HCT116 (cell line): ENCODE data around the gene ZDHHC3. TPM values are rescaled to one million over a fixed set of nuclear protein-coding genes. Genes with fewer than 3 reads are reported as not detected.

Experiments used
- ATAC-seq: fragments of 200-7000 bp; cut with Tn5 transposase; 2 replicates; pipeline ENCODE4 v1.9.1; 2020; ENCODE audit warnings: mild to moderate bottlenecking, moderate library complexity
- BruUV-seq: library from RNA; stranded (reverse); fragments of 400-500 nt; replicated peaks from 2 replicates; lab custom pipeline; 2021; lab: Mats Ljungman, UMichigan
- CTCF ChIA-PET: fragments of 300-600 bp; sonication (Branson Sonifier 250); formaldehyde crosslinking; loops from one replicate; lab custom pipeline; 2021; ENCODE audit warnings: antibody characterized with exemption; lab: Charles Lee
- POLR2A ChIA-PET: fragments of 300-600, 350-600 bp; sonication (Branson Sonifier 250); formaldehyde crosslinking; loops from one replicate; lab custom pipeline; 2021; ENCODE audit warnings: antibody characterized with exemption; lab: Charles Lee
- RAD21 ChIA-PET, 2 experiments: fragments of 300-600 bp; sonication (Branson Sonifier 250); formaldehyde crosslinking; loops; one replicate each; lab custom pipeline; 2023; ENCODE audit warnings: low total read pairs in 2 of 2; ENCODE audit not compliant: uncharacterized antibody in 2 of 2, unreplicated experiment in 2 of 2, low non-redundant PET in 1 of 2; lab: Charles Lee
- DNase-seq: peaks from one replicate; pipeline ENCODE4 v3.0.0-alpha.2; 2010; ENCODE audit warnings: low read depth, low spot score
- H2AFZ ChIP-seq: fragments of 200-600 bp; shearing (Covaris generic), sonication (generic); 2 replicates; pipeline ENCODE4 v1.6.1; 2017; ENCODE audit warnings: low read depth, mixed run types, mixed read lengths, antibody characterized with exemption, low read length; ENCODE audit not compliant: poor library complexity, severe bottlenecking
- H3K27ac ChIP-seq: 2 replicates; pipeline ENCODE4 v1.5.1; 2012; ENCODE audit warnings: low read depth, low read length
- H3K27me3 ChIP-seq: fragments of 200-600 bp; sonication (generic); 2 replicates; pipeline ENCODE4 v1.6.1; 2016; ENCODE audit warnings: mixed run types, low read length, mixed read lengths; ENCODE audit not compliant: insufficient read depth
- H3K36me3 ChIP-seq, 2 experiments: fragments of 200-500 bp in 1 of 2; fragments of 200-600 bp in 1 of 2; sonication (Bioruptor generic) in 1 of 2; sonication (generic) in 1 of 2; 2 replicates each; pipeline versions ENCODE4 v1.5.1 to v1.6.1; 2014 to 2016; ENCODE audit warnings: low read length in 2 of 2, inconsistent platforms in 1 of 2, mixed read lengths in 1 of 2, mixed run types in 1 of 2; ENCODE audit not compliant: insufficient read depth in 2 of 2, control insufficient read depth in 1 of 2
- H3K4me1 ChIP-seq, 2 experiments: fragments of 200-600 bp in 1 of 2; sonication (generic) in 1 of 2; 2 replicates each; pipeline versions ENCODE4 v1.5.1 to v1.6.1; 2012 to 2017; ENCODE audit warnings: low read length in 2 of 2, inconsistent platforms in 1 of 2, mild to moderate bottlenecking in 1 of 2, mixed read lengths in 1 of 2, mixed run types in 1 of 2, moderate library complexity in 1 of 2; ENCODE audit not compliant: insufficient read depth in 2 of 2, control insufficient read depth in 1 of 2
- H3K4me2 ChIP-seq: fragments of 200-600 bp; sonication (generic); 2 replicates; pipeline ENCODE4 v1.6.1; 2017; ENCODE audit warnings: mixed run types, low read length, mixed read lengths
- H3K4me3 ChIP-seq, 2 experiments: fragments of 200-600 bp in 1 of 2; sonication (generic) in 1 of 2; replicated peaks in 1 of 2; 2 replicates each; pipeline ENCODE4 v1.5.1; 2011 to 2016; ENCODE audit warnings: low read length in 2 of 2, control low read depth in 1 of 2, low read depth in 1 of 2, mild to moderate bottlenecking in 1 of 2, mixed read lengths in 1 of 2, mixed run types in 1 of 2
- H3K79me2 ChIP-seq: fragments of 200-600 bp; sonication (generic); 2 replicates; pipeline ENCODE4 v1.6.1; 2017; ENCODE audit warnings: mild to moderate bottlenecking, mixed run types, low read length, moderate library complexity, mixed read lengths; ENCODE audit not compliant: insufficient read depth
- H3K9ac ChIP-seq: fragments of 200-600 bp; sonication (generic); 2 replicates; pipeline ENCODE4 v1.6.1; 2016; ENCODE audit warnings: low read length, mixed read lengths
- H3K9me2 ChIP-seq: fragments of 200-600 bp; sonication (generic), shearing (Covaris generic); 2 replicates; pipeline ENCODE4 v1.6.1; 2017; ENCODE audit warnings: mixed run types, mild to moderate bottlenecking, moderate library complexity; ENCODE audit not compliant: insufficient read depth
- H3K9me3 ChIP-seq, 2 experiments: fragments of 200-500 bp in 1 of 2; fragments of 200-600 bp in 1 of 2; sonication (Bioruptor generic) in 1 of 2; sonication (generic) in 1 of 2; 2 replicates each; pipeline ENCODE4 v1.6.1; 2014 to 2017; ENCODE audit warnings: low read length in 2 of 2, mixed read lengths in 2 of 2, inconsistent platforms in 1 of 2, low read depth in 1 of 2, mild to moderate bottlenecking in 1 of 2, mixed run types in 1 of 2, moderate library complexity in 1 of 2; ENCODE audit not compliant: control insufficient read depth in 1 of 2, insufficient read depth in 1 of 2
- H4K20me1 ChIP-seq: fragments of 200-600 bp; sonication (generic), shearing (Covaris generic); 2 replicates; pipeline ENCODE4 v1.6.1; 2017; ENCODE audit warnings: mixed run types, mild to moderate bottlenecking, moderate library complexity; ENCODE audit not compliant: insufficient read depth
- CBX3 ChIP-seq: IDR thresholded peaks from 2 replicates; pipeline ENCODE4 v1.6.1; 2012; ENCODE audit warnings: low read depth
- CEBPB ChIP-seq: IDR thresholded peaks from 2 replicates; pipeline ENCODE4 v1.6.1; 2012; ENCODE audit warnings: low read depth
- EGR1 ChIP-seq: IDR thresholded peaks from 2 replicates; pipeline ENCODE4 v1.6.1; 2012; ENCODE audit warnings: low read depth
- ELF1 ChIP-seq: IDR thresholded peaks from 2 replicates; pipeline ENCODE4 v1.6.1; 2012; ENCODE audit warnings: low read depth, borderline replicate concordance
- EZH2phosphoT487 ChIP-seq: fragments of 200-600 bp; IDR thresholded peaks from 2 replicates; pipeline ENCODE4 v1.6.1; 2018; ENCODE audit warnings: antibody characterized with exemption, borderline replicate concordance
- FOSL1 ChIP-seq: IDR thresholded peaks from 2 replicates; pipeline ENCODE4 v1.6.1; 2012; ENCODE audit warnings: low read depth
- POLR2A ChIP-seq: IDR thresholded peaks from 2 replicates; pipeline ENCODE4 v1.7.0; 2011; ENCODE audit warnings: borderline replicate concordance; ENCODE audit not compliant: insufficient read depth, insufficient read length; ENCODE audit errors: extremely low read depth
- POLR2AphosphoS5 ChIP-seq: IDR thresholded peaks from 2 replicates; pipeline ENCODE4 v1.6.1; 2011; ENCODE audit warnings: mild to moderate bottlenecking, low read depth, low read length, moderate library complexity
- RAD21 ChIP-seq: IDR thresholded peaks from 2 replicates; pipeline ENCODE4 v1.6.1; 2012; ENCODE audit warnings: low read depth, mild to moderate bottlenecking
- ZFX ChIP-seq: fragments of 450-650 bp; IDR thresholded peaks from 2 replicates; pipeline ENCODE4 v1.6.1; 2017
- ZNF274 ChIP-seq: fragments of 200-500 bp; sonication (Bioruptor generic); IDR thresholded peaks from 2 replicates; pipeline ENCODE4 v1.6.1; 2014; ENCODE audit warnings: mild to moderate bottlenecking, low read depth, low read length, inconsistent platforms
- intact Hi-C: fragments of 100-400 bp; cut with micrococcal nuclease; formaldehyde crosslinking; loops from 2 replicates; pipeline ENCODE4 v1.10.0; 2022
- total RNA-seq: library from RNA; stranded (reverse); gene quantifications from one replicate; pipeline ENCODE4 v1.2.1, GENCODE V29; 2021; ENCODE audit not compliant: unreplicated experiment
- TF ChIP-seq, protein P1 (sequence below): IDR thresholded peaks from 2 replicates; pipeline ENCODE4 v1.6.1; 2011; ENCODE audit warnings: mild to moderate bottlenecking, low read length, moderate library complexity; ENCODE audit not compliant: insufficient replicate concordance; ENCODE audit errors: extremely low read depth
- TF ChIP-seq, protein P2 (sequence below): IDR thresholded peaks from 2 replicates; pipeline ENCODE4 v1.6.1; 2012; ENCODE audit warnings: low read depth
- TF ChIP-seq, protein P3 (sequence below): IDR thresholded peaks from 2 replicates; pipeline ENCODE4 v1.6.1; 2012
- TF ChIP-seq, protein P4 (sequence below), 3 experiments: fragments of 200-600 bp in 1 of 3; sonication (generic) in 1 of 3; IDR thresholded peaks in 2 of 3; conservative IDR thresholded peaks in 1 of 3; 2 replicates each; pipeline ENCODE4 v1.5.1; 2012 to 2017; ENCODE audit warnings: low read depth in 2 of 3, low read length in 2 of 3, antibody characterized with exemption in 1 of 3, borderline replicate concordance in 1 of 3, control low read depth in 1 of 3, mild to moderate bottlenecking in 1 of 3, mixed read lengths in 1 of 3, mixed run types in 1 of 3, moderate library complexity in 1 of 3; ENCODE audit not compliant: insufficient read depth in 1 of 3

The ZDHHC3 gene
- total RNA-seq, 1 experiment from 2014 or later, result 61.1 TPM

DNA sequence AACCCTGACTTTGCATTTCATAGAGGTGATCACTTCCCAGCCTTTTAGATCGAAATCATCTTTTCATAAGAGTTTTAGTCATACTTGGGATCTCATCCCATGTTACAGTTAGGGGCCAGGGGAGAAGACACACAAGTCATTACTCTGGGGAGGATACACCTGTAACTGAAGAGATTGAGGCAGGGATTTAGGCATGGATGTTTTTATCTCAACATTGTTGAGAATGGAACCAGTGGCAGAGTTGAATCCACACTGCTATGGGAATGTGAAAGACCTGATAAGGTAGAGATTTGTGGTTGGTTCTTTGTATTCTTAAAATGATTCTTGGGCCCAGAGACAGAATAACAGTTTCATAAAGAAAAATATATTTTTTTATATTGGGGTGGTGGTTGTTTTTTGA, 33.9 kb upstream of the ZDHHC3 start (continued):
- TF ChIP-seq, protein P1, sequence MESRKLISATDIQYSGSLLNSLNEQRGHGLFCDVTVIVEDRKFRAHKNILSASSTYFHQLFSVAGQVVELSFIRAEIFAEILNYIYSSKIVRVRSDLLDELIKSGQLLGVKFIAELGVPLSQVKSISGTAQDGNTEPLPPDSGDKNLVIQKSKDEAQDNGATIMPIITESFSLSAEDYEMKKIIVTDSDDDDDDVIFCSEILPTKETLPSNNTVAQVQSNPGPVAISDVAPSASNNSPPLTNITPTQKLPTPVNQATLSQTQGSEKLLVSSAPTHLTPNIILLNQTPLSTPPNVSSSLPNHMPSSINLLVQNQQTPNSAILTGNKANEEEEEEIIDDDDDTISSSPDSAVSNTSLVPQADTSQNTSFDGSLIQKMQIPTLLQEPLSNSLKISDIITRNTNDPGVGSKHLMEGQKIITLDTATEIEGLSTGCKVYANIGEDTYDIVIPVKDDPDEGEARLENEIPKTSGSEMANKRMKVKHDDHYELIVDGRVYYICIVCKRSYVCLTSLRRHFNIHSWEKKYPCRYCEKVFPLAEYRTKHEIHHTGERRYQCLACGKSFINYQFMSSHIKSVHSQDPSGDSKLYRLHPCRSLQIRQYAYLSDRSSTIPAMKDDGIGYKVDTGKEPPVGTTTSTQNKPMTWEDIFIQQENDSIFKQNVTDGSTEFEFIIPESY, result no peak
- TF ChIP-seq ZFX, result no peak
- no peak for TF ChIP-seq EGR1
- TF ChIP-seq CEBPB, result no peak
- TF ChIP-seq POLR2A, result no peak
- TF ChIP-seq EZH2phosphoT487, result no peak
- TF ChIP-seq POLR2AphosphoS5, result no peak
- TF ChIP-seq FOSL1, result no peak

DNA sequence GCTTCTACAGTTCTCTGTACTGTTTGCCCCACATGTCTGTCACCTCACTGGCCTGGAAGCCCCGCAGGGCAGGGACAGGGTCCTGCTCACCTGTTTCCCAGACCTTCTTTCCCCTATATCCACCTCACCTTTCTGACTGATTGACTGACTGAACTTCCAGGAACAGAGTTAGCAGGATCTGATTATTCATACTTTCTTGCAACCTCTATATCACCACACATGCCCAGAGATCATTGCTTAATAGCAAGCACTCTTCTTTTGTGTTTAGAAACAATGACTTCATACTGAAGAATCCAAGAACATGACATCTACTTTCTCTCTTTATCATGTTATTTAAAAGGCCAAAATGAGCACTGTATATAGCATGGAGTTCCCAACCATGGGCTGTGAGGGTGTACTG, 32.1 kb upstream of the ZDHHC3 start:
- H3K36me3 ChIP-seq, result peaks cover 11 to 31% of the 10 kb centered on the region in 2 experiments; a peak in 3 of 4 replicates
- ChIA-PET CTCF (no interaction called here), POLR2A (no interaction called here), RAD21 (no interaction called here)
- H3K27me3 ChIP-seq, result no peaks in the 10 kb centered on the region
- H3K9me3 ChIP-seq, result no peaks in the 10 kb centered on the region
- H3K4me3 ChIP-seq, result no peak overlapping the region
- H3K9ac ChIP-seq, result no peak overlapping the region
- no peaks in the 10 kb centered on the region for H4K20me1 ChIP-seq
- ATAC-seq (no peak), DNase-seq (no peak)
- H3K79me2 ChIP-seq, result peaks cover 4% of the 10 kb centered on the region; the same call in 1 of the 2 replicates
- no peaks in the 10 kb centered on the region for H3K4me1 ChIP-seq
- TF ChIP-seq, protein P2, sequence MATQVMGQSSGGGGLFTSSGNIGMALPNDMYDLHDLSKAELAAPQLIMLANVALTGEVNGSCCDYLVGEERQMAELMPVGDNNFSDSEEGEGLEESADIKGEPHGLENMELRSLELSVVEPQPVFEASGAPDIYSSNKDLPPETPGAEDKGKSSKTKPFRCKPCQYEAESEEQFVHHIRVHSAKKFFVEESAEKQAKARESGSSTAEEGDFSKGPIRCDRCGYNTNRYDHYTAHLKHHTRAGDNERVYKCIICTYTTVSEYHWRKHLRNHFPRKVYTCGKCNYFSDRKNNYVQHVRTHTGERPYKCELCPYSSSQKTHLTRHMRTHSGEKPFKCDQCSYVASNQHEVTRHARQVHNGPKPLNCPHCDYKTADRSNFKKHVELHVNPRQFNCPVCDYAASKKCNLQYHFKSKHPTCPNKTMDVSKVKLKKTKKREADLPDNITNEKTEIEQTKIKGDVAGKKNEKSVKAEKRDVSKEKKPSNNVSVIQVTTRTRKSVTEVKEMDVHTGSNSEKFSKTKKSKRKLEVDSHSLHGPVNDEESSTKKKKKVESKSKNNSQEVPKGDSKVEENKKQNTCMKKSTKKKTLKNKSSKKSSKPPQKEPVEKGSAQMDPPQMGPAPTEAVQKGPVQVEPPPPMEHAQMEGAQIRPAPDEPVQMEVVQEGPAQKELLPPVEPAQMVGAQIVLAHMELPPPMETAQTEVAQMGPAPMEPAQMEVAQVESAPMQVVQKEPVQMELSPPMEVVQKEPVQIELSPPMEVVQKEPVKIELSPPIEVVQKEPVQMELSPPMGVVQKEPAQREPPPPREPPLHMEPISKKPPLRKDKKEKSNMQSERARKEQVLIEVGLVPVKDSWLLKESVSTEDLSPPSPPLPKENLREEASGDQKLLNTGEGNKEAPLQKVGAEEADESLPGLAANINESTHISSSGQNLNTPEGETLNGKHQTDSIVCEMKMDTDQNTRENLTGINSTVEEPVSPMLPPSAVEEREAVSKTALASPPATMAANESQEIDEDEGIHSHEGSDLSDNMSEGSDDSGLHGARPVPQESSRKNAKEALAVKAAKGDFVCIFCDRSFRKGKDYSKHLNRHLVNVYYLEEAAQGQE, result no peak
- TF ChIP-seq, protein P3, sequence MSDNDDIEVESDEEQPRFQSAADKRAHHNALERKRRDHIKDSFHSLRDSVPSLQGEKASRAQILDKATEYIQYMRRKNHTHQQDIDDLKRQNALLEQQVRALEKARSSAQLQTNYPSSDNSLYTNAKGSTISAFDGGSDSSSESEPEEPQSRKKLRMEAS, result no peak
- TF ChIP-seq CEBPB, result no peak
- TF ChIP-seq EGR1, result no peak
- TF ChIP-seq FOSL1, result no peak
- TF ChIP-seq ZNF274, result no peak
- TF ChIP-seq EZH2phosphoT487, result no peak
- TF ChIP-seq, protein P4, sequence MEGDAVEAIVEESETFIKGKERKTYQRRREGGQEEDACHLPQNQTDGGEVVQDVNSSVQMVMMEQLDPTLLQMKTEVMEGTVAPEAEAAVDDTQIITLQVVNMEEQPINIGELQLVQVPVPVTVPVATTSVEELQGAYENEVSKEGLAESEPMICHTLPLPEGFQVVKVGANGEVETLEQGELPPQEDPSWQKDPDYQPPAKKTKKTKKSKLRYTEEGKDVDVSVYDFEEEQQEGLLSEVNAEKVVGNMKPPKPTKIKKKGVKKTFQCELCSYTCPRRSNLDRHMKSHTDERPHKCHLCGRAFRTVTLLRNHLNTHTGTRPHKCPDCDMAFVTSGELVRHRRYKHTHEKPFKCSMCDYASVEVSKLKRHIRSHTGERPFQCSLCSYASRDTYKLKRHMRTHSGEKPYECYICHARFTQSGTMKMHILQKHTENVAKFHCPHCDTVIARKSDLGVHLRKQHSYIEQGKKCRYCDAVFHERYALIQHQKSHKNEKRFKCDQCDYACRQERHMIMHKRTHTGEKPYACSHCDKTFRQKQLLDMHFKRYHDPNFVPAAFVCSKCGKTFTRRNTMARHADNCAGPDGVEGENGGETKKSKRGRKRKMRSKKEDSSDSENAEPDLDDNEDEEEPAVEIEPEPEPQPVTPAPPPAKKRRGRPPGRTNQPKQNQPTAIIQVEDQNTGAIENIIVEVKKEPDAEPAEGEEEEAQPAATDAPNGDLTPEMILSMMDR (IDR thresholded peaks at IDR 0.05 in 2 of 3, conservative IDR thresholded peaks at IDR 0.05 in 1 of 3; ENCODE audit: borderline replicate concordance in 1 of 3, insufficient read depth in 1 of 3, low read depth in 2 of 3, low read length in 2 of 3), result no peak
- TF ChIP-seq RAD21, result no peak
- TF ChIP-seq CBX3, result no peak
- no peak for TF ChIP-seq ELF1
- H2AFZ ChIP-seq, result no peak overlapping the region
- no TSS peak for BruUV-seq
- H3K9me2 ChIP-seq, result no peaks in the 10 kb centered on the region
- no peak overlapping the region for H3K4me2 ChIP-seq
- intact Hi-C loops, result no loop called here
- no peak overlapping the region for H3K27ac ChIP-seq
